IMR-90 (cell line): Measurements from ENCODE around the gene ZNF221. TPM values are rescaled to one million over a fixed set of nuclear protein-coding genes. Genes with fewer than 3 reads are reported as not detected.

ENCODE experiments used
- ATAC-seq: fragments of 200-7000 bp; cut with Tn5 transposase; 2 replicates; pipeline ENCODE4 v1.9.1; 2020; ENCODE audit warnings: low read depth, mild to moderate bottlenecking, moderate library complexity
- BruUV-seq: library from RNA; stranded (reverse); fragments of 400-500 nt; replicated peaks from 2 replicates; lab custom pipeline; 2021; lab: Mats Ljungman, UMichigan
- CTCF ChIA-PET: fragments of 300-600 bp; formaldehyde crosslinking; extraction: SDS; loops from one replicate; lab custom pipeline; 2021; ENCODE audit warnings: antibody characterized with exemption; lab: Yijun Ruan, JAX
- POLR2A ChIA-PET: fragments of 300-600 bp; sonication (Branson Sonifier 250); formaldehyde crosslinking; loops from one replicate; lab custom pipeline; 2022; ENCODE audit warnings: antibody characterized with exemption; ENCODE audit not compliant: unreplicated experiment; lab: Charles Lee
- DNase-seq: peaks from one replicate; pipeline ENCODE4 v3.0.0; 2013
- H2AFZ ChIP-seq: replicated peaks from 2 replicates; pipeline ENCODE3; 2013; ENCODE audit warnings: low read length, mild to moderate bottlenecking; ENCODE audit not compliant: poor library complexity
- H2AK5ac ChIP-seq: 2 replicates; pipeline ENCODE4 v1.6.1; 2013; ENCODE audit warnings: low read depth, low read length, inconsistent platforms
- H2AK9ac ChIP-seq: replicated peaks from 2 replicates; pipeline ENCODE3; 2013; ENCODE audit warnings: mild to moderate bottlenecking, low read depth, low read length, moderate library complexity; ENCODE audit not compliant: poor library complexity
- H2BK120ac ChIP-seq: 2 replicates; pipeline ENCODE4 v1.6.1; 2013; ENCODE audit warnings: low read depth, low read length, inconsistent platforms
- H2BK15ac ChIP-seq: 3 replicates; pipeline ENCODE4 v1.6.1; 2013; ENCODE audit warnings: low read depth, low read length, inconsistent platforms
- H2BK20ac ChIP-seq: 2 replicates; pipeline ENCODE4 v1.6.1; 2013; ENCODE audit warnings: low read depth, mild to moderate bottlenecking, inconsistent platforms, low read length, moderate library complexity
- H2BK5ac ChIP-seq: 2 replicates; pipeline ENCODE4 v1.6.1; 2013; ENCODE audit warnings: mild to moderate bottlenecking, low read depth, low read length, inconsistent platforms; ENCODE audit not compliant: poor library complexity, severe bottlenecking
- H3K14ac ChIP-seq: replicated peaks from 2 replicates; pipeline ENCODE4 v1.6.1; 2013; ENCODE audit warnings: low read depth, low read length, inconsistent platforms
- H3K18ac ChIP-seq: 2 replicates; pipeline ENCODE4 v1.6.1; 2013; ENCODE audit warnings: low read depth, low read length, control low read depth
- H3K23ac ChIP-seq: 2 replicates; pipeline ENCODE4 v1.6.1; 2013; ENCODE audit warnings: low read depth, low read length, inconsistent platforms
- H3K27ac ChIP-seq: 2 replicates; pipeline ENCODE4 v1.5.1; 2013; ENCODE audit warnings: mild to moderate bottlenecking, control low read depth, low read length; ENCODE audit not compliant: insufficient read depth
- H3K27me3 ChIP-seq: 2 replicates; pipeline ENCODE4 v1.6.1; 2013; ENCODE audit warnings: low read length; ENCODE audit not compliant: control insufficient read depth, insufficient read depth
- H3K36me3 ChIP-seq: 2 replicates; pipeline ENCODE4 v1.6.1; 2013; ENCODE audit warnings: low read length, mixed read lengths; ENCODE audit not compliant: control insufficient read depth, insufficient read depth
- H3K4ac ChIP-seq: 2 replicates; pipeline ENCODE4 v1.6.1; 2013; ENCODE audit warnings: low read depth, low read length, inconsistent platforms
- H3K4me1 ChIP-seq: 2 replicates; pipeline ENCODE4 v1.6.1; 2013; ENCODE audit warnings: low read length, mixed read lengths; ENCODE audit not compliant: control insufficient read depth, insufficient read depth
- H3K4me2 ChIP-seq: 2 replicates; pipeline ENCODE4 v1.6.1; 2013; ENCODE audit warnings: low read depth, mild to moderate bottlenecking, control low read depth, low read length, moderate library complexity
- H3K4me3 ChIP-seq: 2 replicates; pipeline ENCODE4 v1.5.1; 2013; ENCODE audit warnings: low read depth, mild to moderate bottlenecking, control low read depth, low read length, moderate library complexity; ENCODE audit not compliant: insufficient read depth
- H3K56ac ChIP-seq: 2 replicates; pipeline ENCODE4 v1.6.1; 2013; ENCODE audit warnings: low read length, inconsistent platforms; ENCODE audit not compliant: insufficient read depth; ENCODE audit errors: extremely low read depth
- H3K79me1 ChIP-seq, 2 experiments: 2 replicates each; pipeline ENCODE4 v1.6.1; 2013; ENCODE audit warnings: low read length in 2 of 2, inconsistent platforms in 1 of 2, low read depth in 1 of 2
- H3K9ac ChIP-seq: 2 replicates; pipeline ENCODE4 v1.6.1; 2013; ENCODE audit warnings: low read depth, low read length, control low read depth
- H3K9me1 ChIP-seq: 2 replicates; pipeline ENCODE4 v1.6.1; 2013; ENCODE audit warnings: low read length, inconsistent platforms; ENCODE audit not compliant: insufficient read depth
- H3K9me3 ChIP-seq: 2 replicates; pipeline ENCODE4 v1.6.1; 2013; ENCODE audit warnings: low read length; ENCODE audit not compliant: control insufficient read depth, insufficient read depth
- H4K20me1 ChIP-seq: 2 replicates; pipeline ENCODE4 v1.6.1; 2013; ENCODE audit warnings: low read length, inconsistent platforms; ENCODE audit not compliant: insufficient read depth
- H4K5ac ChIP-seq: 2 replicates; pipeline ENCODE4 v1.6.1; 2013; ENCODE audit warnings: mild to moderate bottlenecking, low read depth, low read length, control low read depth
- H4K8ac ChIP-seq, 2 experiments: 2 replicates each; pipeline ENCODE4 v1.6.1; 2013; ENCODE audit warnings: low read depth in 2 of 2, low read length in 2 of 2, control low read depth in 1 of 2, inconsistent platforms in 1 of 2
- H4K91ac ChIP-seq: 2 replicates; pipeline ENCODE4 v1.6.1; 2013; ENCODE audit warnings: low read depth, low read length, inconsistent platforms; ENCODE audit not compliant: insufficient read depth
- MAFK ChIP-seq: IDR thresholded peaks from 2 replicates; pipeline ENCODE4 v1.6.1; 2012; ENCODE audit warnings: low read depth, low read length, improper control_type of control experiment
- WGBS, 2 experiments: methylation state at CpG; one replicate each; pipeline versions ENCODE4 v1.1.5 to v1.1.7; 2013; ENCODE audit warnings: missing lambda C conversion rate in 2 of 2; ENCODE audit not compliant: insufficient read length in 1 of 2; ENCODE audit errors: extremely low coverage in 2 of 2; 5-methylcytosine and 5-hydroxymethylcytosine counted together
- dilution Hi-C: fragments of 300-500 bp; cut with HindIII; formaldehyde crosslinking; loops from one replicate; pipeline ENCODE4 v1.14.3; 2018; ENCODE audit warnings: low sequenced_read_pairs; ENCODE audit not compliant: unreplicated experiment
- in situ Hi-C: fragments of 300-500 bp; cut with MboI; formaldehyde crosslinking; loops from 3 replicates; pipeline ENCODE4 v1.14.3; 2019; ENCODE audit warnings: low sequenced_read_pairs, inconsistent platforms, mixed read lengths
- intact Hi-C: fragments of 100-400 bp; cut with micrococcal nuclease; formaldehyde crosslinking; loops from 2 replicates; pipeline ENCODE4 v1.10.0; 2022
- polyA plus RNA-seq, 3 experiments: library from polyadenylated mRNA; depleted of rRNA; stranded (reverse); fragments of >200 nt; gene quantifications; 2 replicates each; pipeline ENCODE4 v1.2.3, GENCODE V29; 2012; ENCODE audit warnings: low replicate concordance in 1 of 3
- total RNA-seq: library from RNA; depleted of rRNA; stranded (reverse); fragments of >200 nt; gene quantifications from 2 replicates; pipeline ENCODE4 v1.2.3, GENCODE V29; 2012
- TF ChIP-seq, protein P1 (sequence below): conservative IDR thresholded peaks from 2 replicates; pipeline ENCODE4 v1.5.1; 2012; ENCODE audit warnings: mild to moderate bottlenecking, low read depth, low read length, improper control_type of control experiment

The ZNF221 gene
- total and polyA plus RNA-seq, 2 of the 4 experiments (the other 2 are of a cell fraction): 1.0 to 10.6 TPM

DNA sequence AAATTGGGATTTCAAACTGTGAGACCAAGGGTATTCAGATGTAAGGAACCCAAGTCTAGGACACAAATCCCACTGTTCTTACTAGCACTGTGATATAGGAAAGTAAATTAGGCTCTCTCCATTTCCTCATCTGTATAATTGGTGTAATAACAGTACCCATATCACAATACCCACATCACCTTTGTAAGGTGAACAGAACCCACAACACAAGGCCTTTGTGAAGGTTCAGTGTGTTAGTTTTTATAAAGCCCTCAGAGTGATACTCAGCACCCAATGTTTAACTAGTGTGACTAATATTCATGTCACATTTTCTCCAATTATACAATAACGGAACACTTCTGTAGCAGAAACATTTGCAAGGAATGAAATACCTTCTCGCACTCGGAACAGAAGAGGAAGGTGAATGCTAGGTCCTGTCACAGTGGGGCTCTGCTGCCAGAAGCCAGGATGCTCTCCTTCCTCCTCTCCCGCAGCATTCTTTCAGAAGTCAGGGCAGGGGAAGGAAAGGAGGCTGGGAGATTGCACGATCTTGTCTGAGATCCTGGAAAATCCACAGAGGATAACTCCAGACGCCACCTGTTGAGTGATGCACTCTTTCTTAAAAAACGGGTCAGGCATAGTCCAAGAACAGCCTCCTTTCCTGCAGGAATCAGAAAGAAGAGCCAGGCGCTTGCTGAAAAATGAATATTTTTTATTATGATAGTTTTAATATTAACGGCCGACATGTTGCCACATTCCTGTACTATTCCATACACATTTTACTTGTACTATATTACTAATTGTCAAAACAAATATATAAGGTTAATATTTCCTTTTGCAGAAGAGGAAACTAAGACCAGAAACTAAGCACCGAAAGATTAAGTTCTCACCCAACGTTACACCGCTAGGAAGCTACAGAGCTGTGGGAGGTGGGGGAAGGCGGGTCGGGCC is 16.7 kb upstream of the ZNF221 start:
- no peak for TF ChIP-seq MAFK
- TF ChIP-seq, protein P1, sequence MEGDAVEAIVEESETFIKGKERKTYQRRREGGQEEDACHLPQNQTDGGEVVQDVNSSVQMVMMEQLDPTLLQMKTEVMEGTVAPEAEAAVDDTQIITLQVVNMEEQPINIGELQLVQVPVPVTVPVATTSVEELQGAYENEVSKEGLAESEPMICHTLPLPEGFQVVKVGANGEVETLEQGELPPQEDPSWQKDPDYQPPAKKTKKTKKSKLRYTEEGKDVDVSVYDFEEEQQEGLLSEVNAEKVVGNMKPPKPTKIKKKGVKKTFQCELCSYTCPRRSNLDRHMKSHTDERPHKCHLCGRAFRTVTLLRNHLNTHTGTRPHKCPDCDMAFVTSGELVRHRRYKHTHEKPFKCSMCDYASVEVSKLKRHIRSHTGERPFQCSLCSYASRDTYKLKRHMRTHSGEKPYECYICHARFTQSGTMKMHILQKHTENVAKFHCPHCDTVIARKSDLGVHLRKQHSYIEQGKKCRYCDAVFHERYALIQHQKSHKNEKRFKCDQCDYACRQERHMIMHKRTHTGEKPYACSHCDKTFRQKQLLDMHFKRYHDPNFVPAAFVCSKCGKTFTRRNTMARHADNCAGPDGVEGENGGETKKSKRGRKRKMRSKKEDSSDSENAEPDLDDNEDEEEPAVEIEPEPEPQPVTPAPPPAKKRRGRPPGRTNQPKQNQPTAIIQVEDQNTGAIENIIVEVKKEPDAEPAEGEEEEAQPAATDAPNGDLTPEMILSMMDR: peak; percentile 15; the same call in 1 of the 2 replicates
- Histone ChIP-seq H3K18ac (no peak overlapping the region), H3K4ac (peak overlapping the region; percentile 71), H4K20me1 (no peaks in the 10 kb centered on the region), H3K4me3 (peak overlapping the region; percentile 59), H3K4me2 (peak overlapping the region; percentile 97), H4K91ac (peak overlapping the region; percentile 82; the same call in 1 of the 2 replicates), H3K27me3 (no peaks in the 10 kb centered on the region), H2BK15ac (no peak overlapping the region), H2AK5ac (peak overlapping the region; percentile 44; the same call in 1 of the 2 replicates), H3K36me3 (peaks cover 11% of the 10 kb centered on the region), H2BK120ac (no peak overlapping the region), H3K23ac (peak overlapping the region; percentile 67), H2AK9ac (peak overlapping the region; percentile 47), H3K9me3 (no peaks in the 10 kb centered on the region), H3K14ac (peak overlapping the region; percentile 89), H4K5ac (peak overlapping the region; percentile 23), H3K56ac (peak overlapping the region; percentile 84), H3K9ac (peak overlapping the region; percentile 72), H4K8ac (peak overlapping the region; percentile 95 to 97; a peak in 2 of 4 replicates), H2BK20ac (no peak overlapping the region), H2AFZ (peak overlapping the region; percentile 97), H3K4me1 (no peaks in the 10 kb centered on the region), H3K27ac (peak overlapping the region; percentile 71), H2BK5ac (peak overlapping the region; percentile 59), H3K79me1 (peaks cover 11 to 13% of the 10 kb centered on the region in 2 experiments; a peak in 3 of 4 replicates), H3K9me1 (no peaks in the 10 kb centered on the region)
- CTCF ChIA-PET: interaction anchor here (1.2 kb wide), 1 partner anchor 17 kb away, joined by 7 read pairs; the partner anchor contains the start of gene ZNF221
- WGBS, 2 experiments: no CpG with 5 or more reads among the region's 15 CpGs
- intact Hi-C loops: loop anchor here (2.0 to 10.0 kb wide), 2 partner anchors 68 to 160 kb away; partner anchors contain the start of genes ZNF224 and ZNF230
- dilution Hi-C loops: no loop called here
- DNase-seq (peak; percentile 10), ATAC-seq (peak; percentile 10; the same call in 1 of the 2 replicates)
- in situ Hi-C loops: no loop called here
- BruUV-seq: TSS peak; percentile 50
- POLR2A ChIA-PET: no interaction called here
